WERI-Rb-1 (cell line): Measurements from ENCODE around the gene RWDD3.

Experiments used
- DNase-seq: peaks from one replicate; pipeline ENCODE4 v3.0.0-alpha.2; 2020
- H3K27ac ChIP-seq: fragments of 250-450 bp; sonication (Bioruptor Pico); 2 replicates; pipeline ENCODE4 v1.5.1; 2020; ENCODE audit warnings: mild to moderate bottlenecking, moderate library complexity
- H3K27me3 ChIP-seq: fragments of 250-450 bp; sonication (Bioruptor Pico); 2 replicates; pipeline ENCODE4 v1.5.1; 2021; ENCODE audit warnings: mild to moderate bottlenecking, low read depth, moderate library complexity; ENCODE audit not compliant: insufficient read depth, severe bottlenecking
- H3K36me3 ChIP-seq: fragments of 250-450 bp; sonication (Bioruptor Pico); 2 replicates; pipeline ENCODE4 v1.5.1; 2020; ENCODE audit warnings: mild to moderate bottlenecking, moderate library complexity
- H3K4me3 ChIP-seq: 2 replicates; pipeline ENCODE4 v1.5.1; 2011; ENCODE audit warnings: low read depth, mild to moderate bottlenecking, control low read depth, low read length
- H3K9me3 ChIP-seq: fragments of 250-450 bp; sonication (Bioruptor Pico); 2 replicates; pipeline ENCODE4 v1.5.1; 2021; ENCODE audit warnings: mild to moderate bottlenecking, moderate library complexity; ENCODE audit not compliant: severe bottlenecking
- CTCF ChIP-seq: IDR thresholded peaks from 2 replicates; pipeline ENCODE4 v1.5.1; 2011; ENCODE audit warnings: low read depth, mild to moderate bottlenecking, control low read depth, inconsistent platforms, low read length

The RWDD3 gene

GRCh38 chr1:95255826-95256225, 21.8 kb downstream of the RWDD3 start:
- H3K27ac ChIP-seq, result no peak overlapping the region
- H3K9me3 ChIP-seq, result no peaks in the 10 kb centered on the region
- no peak for TF ChIP-seq CTCF
- no peaks in the 10 kb centered on the region for H3K36me3 ChIP-seq
- H3K4me3 ChIP-seq, result no peak overlapping the region
- no peaks in the 10 kb centered on the region for H3K27me3 ChIP-seq
- no peak for DNase-seq

DNA sequence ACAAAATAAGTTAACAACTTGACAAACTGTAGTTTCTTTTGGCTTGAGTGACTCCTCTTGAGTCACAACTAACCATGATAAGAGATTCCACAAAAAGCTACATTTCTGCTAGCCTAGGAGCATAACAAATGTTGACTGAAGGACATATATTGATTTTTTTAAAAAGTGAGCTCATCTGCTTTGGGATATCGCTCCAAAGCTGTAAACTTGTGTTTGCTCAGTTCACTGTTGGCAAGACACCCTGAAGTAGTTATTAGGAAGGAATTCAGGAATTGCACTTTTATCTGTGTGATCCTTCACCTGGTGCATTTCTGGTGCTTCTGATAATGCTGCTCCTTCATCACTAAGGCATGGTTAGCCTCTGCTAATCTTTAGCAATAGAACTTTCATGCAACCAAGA, 23.7 kb downstream of the RWDD3 start:
- no peaks in the 10 kb centered on the region for H3K9me3 ChIP-seq
- TF ChIP-seq CTCF, result no peak
- no peak for DNase-seq
- H3K27me3 ChIP-seq, result no peaks in the 10 kb centered on the region
- H3K27ac ChIP-seq, result no peak overlapping the region
- no peak overlapping the region for H3K4me3 ChIP-seq
- H3K36me3 ChIP-seq, result no peaks in the 10 kb centered on the region

DNA sequence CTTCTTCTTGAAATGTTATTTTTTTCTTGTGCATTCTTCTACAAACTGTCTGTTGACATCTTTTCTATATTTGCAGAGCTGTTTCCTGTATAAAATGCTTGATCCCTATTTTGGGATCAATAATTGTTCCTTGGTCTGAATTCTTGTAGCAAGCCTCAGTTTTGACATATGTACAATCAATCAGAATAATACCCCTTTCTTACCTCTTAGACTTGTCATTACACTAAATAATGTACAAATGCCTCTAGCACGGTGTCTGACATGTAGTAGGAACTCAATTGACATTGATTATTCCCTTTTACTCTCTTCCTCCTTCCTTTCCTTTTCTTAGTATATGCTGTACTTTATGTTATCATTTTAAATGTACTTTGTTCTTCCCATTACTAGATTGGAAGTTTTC, 25.2 kb downstream of the RWDD3 start:
- DNase-seq, result no peak
- TF ChIP-seq CTCF, result no peak
- Histone ChIP-seq H3K27me3 (no peaks in the 10 kb centered on the region), H3K36me3 (no peaks in the 10 kb centered on the region), H3K27ac (no peak overlapping the region), H3K9me3 (no peaks in the 10 kb centered on the region), H3K4me3 (no peak overlapping the region)

- no peak overlapping the region for H3K4me3 ChIP-seq
- no peaks in the 10 kb centered on the region for H3K27me3 ChIP-seq
- TF ChIP-seq CTCF, result no peak
- no peaks in the 10 kb centered on the region for H3K9me3 ChIP-seq
- no peak overlapping the region for H3K27ac ChIP-seq
- H3K36me3 ChIP-seq, result no peaks in the 10 kb centered on the region
- DNase-seq, result no peak
These were observed 28.9 kb downstream of the RWDD3 start for GRCh38 chr1:95262913-95263312.

- no peak overlapping the region for H3K4me3 ChIP-seq
- no peaks in the 10 kb centered on the region for H3K9me3 ChIP-seq
- H3K27me3 ChIP-seq, result no peaks in the 10 kb centered on the region
- H3K27ac ChIP-seq, result no peak overlapping the region
- TF ChIP-seq CTCF, result no peak
- no peak for DNase-seq
- H3K36me3 ChIP-seq, result no peaks in the 10 kb centered on the region
These were observed 29.4 kb downstream of the RWDD3 start for GRCh38 chr1:95263450-95263849.

DNA sequence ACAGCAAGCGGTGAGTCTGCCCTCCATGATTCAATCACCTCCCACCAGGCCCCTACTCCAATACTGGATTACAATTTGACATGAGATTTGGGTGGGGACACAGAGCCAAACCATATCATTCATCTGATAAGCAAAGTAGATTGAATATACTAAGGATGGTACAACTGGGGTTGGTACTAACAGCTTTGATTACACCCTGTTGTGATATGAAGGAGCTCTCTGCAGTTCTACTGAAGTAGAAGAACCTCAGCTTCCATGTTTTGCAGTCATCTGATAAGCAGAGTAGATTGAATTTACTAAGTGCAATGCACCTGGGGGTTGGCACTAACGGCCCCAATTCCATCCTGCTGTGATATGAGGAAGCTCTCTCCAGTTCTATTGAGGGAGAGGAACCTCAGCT, 31.1 kb downstream of the RWDD3 start:
- no peak for TF ChIP-seq CTCF

More for the DNA sequence above, 31.1 kb downstream of the RWDD3 start:
- H3K9me3 ChIP-seq, result no peaks in the 10 kb centered on the region
- no peak for DNase-seq
- no peak overlapping the region for H3K27ac ChIP-seq
- no peak overlapping the region for H3K4me3 ChIP-seq
- no peaks in the 10 kb centered on the region for H3K27me3 ChIP-seq
- H3K36me3 ChIP-seq, result no peaks in the 10 kb centered on the region
